ENCODE measurements around the gene KSR2. TPM values are rescaled to one million over a fixed set of nuclear protein-coding genes. Genes with fewer than 3 reads are reported as not detected.

KSR2 gene
- total and polyA plus RNA-seq, 3 donors from 2014 or later: 2.4 to 3.8 (median 2.4) TPM

DNA sequence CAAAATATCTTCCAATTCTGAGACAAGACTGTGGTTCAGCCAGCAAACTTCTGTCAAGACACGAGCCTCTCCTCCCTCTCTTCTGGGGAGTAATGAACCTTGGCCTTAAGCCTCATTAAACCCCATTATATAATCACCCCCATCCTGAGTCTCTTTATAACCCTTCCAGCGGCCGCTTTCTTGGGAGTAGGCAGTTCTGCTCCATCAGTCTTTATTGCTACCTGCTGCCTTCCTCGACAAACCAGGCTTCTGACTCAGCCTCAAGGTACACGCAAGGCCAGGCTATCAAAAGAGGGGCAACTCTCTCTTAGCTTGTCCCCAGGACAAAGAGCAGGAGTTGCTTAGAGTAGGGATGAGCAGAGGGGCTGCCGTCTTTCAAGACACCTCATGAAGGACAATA, 306.6 kb downstream of the KSR2 start:
- Histone ChIP-seq H3K27me3 (no peaks in the 10 kb centered on the region), H3K9me3 (no peaks in the 10 kb centered on the region), H3K4me3 (no peak overlapping the region), H3K4me1 (no peaks in the 10 kb centered on the region), H3K27ac (no peak overlapping the region), H3K36me3 (ENCODE audit: low read depth, missing control alignments) (no peaks in the 10 kb centered on the region)
- TF ChIP-seq, protein P1, sequence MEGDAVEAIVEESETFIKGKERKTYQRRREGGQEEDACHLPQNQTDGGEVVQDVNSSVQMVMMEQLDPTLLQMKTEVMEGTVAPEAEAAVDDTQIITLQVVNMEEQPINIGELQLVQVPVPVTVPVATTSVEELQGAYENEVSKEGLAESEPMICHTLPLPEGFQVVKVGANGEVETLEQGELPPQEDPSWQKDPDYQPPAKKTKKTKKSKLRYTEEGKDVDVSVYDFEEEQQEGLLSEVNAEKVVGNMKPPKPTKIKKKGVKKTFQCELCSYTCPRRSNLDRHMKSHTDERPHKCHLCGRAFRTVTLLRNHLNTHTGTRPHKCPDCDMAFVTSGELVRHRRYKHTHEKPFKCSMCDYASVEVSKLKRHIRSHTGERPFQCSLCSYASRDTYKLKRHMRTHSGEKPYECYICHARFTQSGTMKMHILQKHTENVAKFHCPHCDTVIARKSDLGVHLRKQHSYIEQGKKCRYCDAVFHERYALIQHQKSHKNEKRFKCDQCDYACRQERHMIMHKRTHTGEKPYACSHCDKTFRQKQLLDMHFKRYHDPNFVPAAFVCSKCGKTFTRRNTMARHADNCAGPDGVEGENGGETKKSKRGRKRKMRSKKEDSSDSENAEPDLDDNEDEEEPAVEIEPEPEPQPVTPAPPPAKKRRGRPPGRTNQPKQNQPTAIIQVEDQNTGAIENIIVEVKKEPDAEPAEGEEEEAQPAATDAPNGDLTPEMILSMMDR (IDR thresholded peaks at IDR 0.05): no peak
- intact Hi-C loops (cut with DNase I; ENCODE audit: low total_unique reads): no loop called here
- no peak for DNase-seq
- WGBS, 2 donors: 58 to 65% methylated on average over 6 of the region's 6 CpGs

DNA sequence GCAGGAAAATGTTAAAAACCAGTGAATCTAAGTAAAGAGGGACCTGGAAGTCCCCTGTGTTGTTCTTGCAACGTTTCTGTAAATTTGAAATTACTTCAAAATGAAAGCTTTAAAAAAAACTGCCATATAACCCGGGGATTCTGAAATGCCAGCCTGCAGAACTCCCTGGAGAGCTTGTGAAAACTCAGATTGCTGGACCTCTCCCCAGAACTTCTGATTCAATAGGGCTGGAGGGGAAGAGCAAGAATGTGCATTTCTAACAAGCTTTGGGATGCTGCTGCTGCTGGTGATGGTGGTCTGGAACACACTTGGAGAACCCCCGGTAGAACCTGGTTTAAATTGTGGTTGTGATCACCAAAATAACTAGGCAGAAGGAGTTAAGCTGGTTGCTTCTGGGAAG, 307.3 kb downstream of the KSR2 start:
- TF ChIP-seq, protein P1 (IDR thresholded peaks at IDR 0.05): no peak
- H3K9me3 ChIP-seq: no peaks in the 10 kb centered on the region
- H3K4me3 ChIP-seq: no peak overlapping the region
- intact Hi-C loops (cut with DNase I; ENCODE audit: low total_unique reads): no loop called here
- no peaks in the 10 kb centered on the region for H3K36me3 ChIP-seq (ENCODE audit: low read depth, missing control alignments)
- H3K27me3 ChIP-seq: no peaks in the 10 kb centered on the region
- 65 to 80% methylated on average over 3 of the region's 3 CpGs for WGBS, 2 donors
- DNase-seq: no peak
- no peak overlapping the region for H3K27ac ChIP-seq
- no peaks in the 10 kb centered on the region for H3K4me1 ChIP-seq

DNA sequence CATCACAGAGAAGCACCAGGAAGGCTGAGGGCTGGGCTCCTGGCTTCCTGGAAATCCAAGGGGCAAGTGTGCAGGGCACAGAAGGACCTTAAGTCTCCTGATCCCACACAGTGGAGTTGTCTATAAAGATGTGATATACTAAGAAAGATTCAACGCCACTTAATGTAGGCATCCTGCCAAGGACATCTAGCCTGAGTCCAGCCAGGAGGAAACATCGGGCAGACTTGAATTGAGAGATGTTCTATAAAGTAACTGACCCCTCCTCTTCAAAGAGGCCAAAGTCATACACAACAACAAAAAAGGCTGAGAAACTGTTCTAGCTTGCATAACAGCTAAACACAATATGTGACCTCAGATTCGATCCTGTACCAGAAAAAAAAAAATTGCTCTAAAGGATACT, 307.9 kb downstream of the KSR2 start:
- TF ChIP-seq, protein P1 (IDR thresholded peaks at IDR 0.05): no peak
- no peak for TF ChIP-seq POLR2A (IDR thresholded peaks at IDR 0.05)
- Histone ChIP-seq H3K4me3 (no peak overlapping the region), H3K27ac (no peak overlapping the region), H3K9me3 (no peaks in the 10 kb centered on the region), H3K27me3 (no peaks in the 10 kb centered on the region), H3K4me1 (no peaks in the 10 kb centered on the region), H3K36me3 (ENCODE audit: low read depth, missing control alignments) (no peaks in the 10 kb centered on the region)
- intact Hi-C loops (cut with DNase I; ENCODE audit: low total_unique reads): no loop called here
- no peak for DNase-seq
- 47 to 53% methylated on average over 3 of the region's 3 CpGs for whole genome bisulfite sequencing, 2 donors

DNA sequence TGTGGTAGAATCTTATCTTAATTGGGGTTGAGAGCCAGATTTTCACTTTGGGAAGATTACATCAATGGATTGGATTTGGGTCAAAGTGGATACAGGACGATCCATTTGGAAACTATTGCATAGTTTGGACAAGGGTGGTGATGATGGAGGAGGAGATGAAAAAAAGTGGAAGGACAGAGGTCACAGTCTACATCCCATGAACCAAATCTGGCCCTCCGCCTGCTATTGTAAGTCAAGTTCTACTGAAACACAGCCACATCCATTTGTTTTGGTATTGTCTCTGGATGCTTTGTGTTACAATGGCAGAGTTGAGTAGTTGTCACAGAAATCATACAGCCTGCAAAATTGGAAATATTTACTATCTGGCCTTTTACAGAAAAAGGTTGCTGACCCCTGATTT, 310.6 kb downstream of the KSR2 start:
- Histone ChIP-seq H3K36me3 (ENCODE audit: low read depth, missing control alignments) (no peaks in the 10 kb centered on the region), H3K4me1 (no peaks in the 10 kb centered on the region), H3K27ac (no peak overlapping the region), H3K4me3 (no peak overlapping the region), H3K9me3 (no peaks in the 10 kb centered on the region), H3K27me3 (no peaks in the 10 kb centered on the region)
- no peak for TF ChIP-seq POLR2A (IDR thresholded peaks at IDR 0.05)
- TF ChIP-seq, protein P1 (IDR thresholded peaks at IDR 0.05): no peak
- intact Hi-C loops (cut with DNase I; ENCODE audit: low total_unique reads): no loop called here
- 84 to 89% methylated on average over 2 of the region's 2 CpGs for WGBS, 2 donors
- DNase-seq: no peak

DNA sequence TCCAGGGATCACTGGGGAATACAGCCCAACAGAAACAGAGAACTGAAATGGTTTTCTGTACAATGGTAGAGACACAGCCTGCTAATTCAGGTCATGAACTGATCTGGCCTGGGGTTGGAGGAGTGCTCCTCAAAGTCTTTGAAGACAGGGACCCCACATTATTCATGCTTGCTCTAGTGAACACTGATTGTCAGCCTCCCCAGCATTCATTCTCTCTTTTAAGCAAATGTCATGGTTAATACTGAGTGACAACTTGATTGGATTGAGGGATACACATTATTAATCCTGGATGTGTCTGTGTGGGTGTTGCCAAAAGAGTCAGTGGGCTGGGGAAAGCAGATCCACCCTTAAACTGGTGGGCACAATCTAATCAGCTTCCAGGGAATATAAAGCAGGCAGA, 319.0 kb downstream of the KSR2 start:
- no peak for DNase-seq
- Histone ChIP-seq H3K4me1 (no peaks in the 10 kb centered on the region), H3K36me3 (ENCODE audit: low read depth, missing control alignments) (no peaks in the 10 kb centered on the region), H3K27ac (no peak overlapping the region), H3K4me3 (no peak overlapping the region), H3K9me3 (no peaks in the 10 kb centered on the region), H3K27me3 (no peaks in the 10 kb centered on the region)
- intact Hi-C loops (cut with DNase I; ENCODE audit: low total_unique reads): no loop called here
- TF ChIP-seq, protein P1 (IDR thresholded peaks at IDR 0.05): no peak
- TF ChIP-seq POLR2A (IDR thresholded peaks at IDR 0.05): no peak

Data from testis (tissue), 3 donors.